Heart right ventricle (tissue), 16 donors: ENCODE measurements around the gene SDCCAG8. TPM values are rescaled to one million over a fixed set of nuclear protein-coding genes. Genes with fewer than 3 reads are reported as not detected.
A peak's percentile ranks its signal among the peaks of the same experiment; 100 is the strongest.

Experiments used
- ATAC-seq, 8 donors: fragments of 200-7000 bp; cut with Tn5 transposase; one replicate each; pipeline ENCODE4 v1.9.1; 2020; ENCODE audit warnings: mild to moderate bottlenecking in 8 of 8, moderate library complexity in 8 of 8, moderate number of reproducible peaks in 1 of 8
- DNase-seq, 2 donors: peaks; one replicate each; pipeline ENCODE4 v3.0.0-alpha.2; 2020
- H3K27ac ChIP-seq, 10 donors: fragments of 200-600 bp; sonication (generic) in 2 of 10; one replicate each; pipeline versions ENCODE4 v1.5.0 to v1.8.0; 2020 to 2022; ENCODE audit warnings: mild to moderate bottlenecking in 3 of 10
- H3K27me3 ChIP-seq, 7 donors: fragments of 200-600 bp; one replicate each; pipeline ENCODE4 v1.8.0; 2021 to 2022; ENCODE audit warnings: mild to moderate bottlenecking in 2 of 7
- H3K36me3 ChIP-seq, 9 donors: fragments of 200-600 bp; sonication (generic) in 1 of 9; one replicate each; pipeline versions ENCODE4 v1.5.0 to v1.8.0; 2020 to 2022; ENCODE audit warnings: mild to moderate bottlenecking in 2 of 9
- H3K4me1 ChIP-seq, 9 donors: fragments of 200-600 bp; sonication (generic) in 1 of 9; one replicate each; pipeline versions ENCODE4 v1.5.0 to v1.8.0; 2020 to 2022; ENCODE audit warnings: mild to moderate bottlenecking in 4 of 9
- H3K4me3 ChIP-seq, 10 donors: fragments of 200-600 bp; sonication (generic) in 2 of 10; one replicate each; pipeline versions ENCODE4 v1.5.0 to v1.8.0; 2020 to 2022; ENCODE audit warnings: mild to moderate bottlenecking in 7 of 10, moderate library complexity in 2 of 10
- H3K9me3 ChIP-seq, 11 donors: fragments of 200-600 bp in 10 of 11; sonication (generic) in 2 of 11; one replicate each; pipeline versions ENCODE4 v1.5.0 to v1.8.0; 2013 to 2022; ENCODE audit warnings: mild to moderate bottlenecking in 2 of 11, control low read depth in 1 of 11, moderate library complexity in 1 of 11
- CTCF ChIP-seq, 9 donors: fragments of 200-600 bp; sonication (generic) in 2 of 9; IDR thresholded peaks; one replicate each; pipeline versions ENCODE4 v1.5.0 to v1.8.0; 2021 to 2022; ENCODE audit warnings: antibody characterized with exemption in 9 of 9, mild to moderate bottlenecking in 5 of 9, moderate library complexity in 1 of 9
- WGBS, 2 donors: extraction: QIAGEN DNeasy Blood & Tissue Kit; methylation state at CpG; one replicate each; pipeline ENCODE4 v1.1.7; 2013; ENCODE audit warnings: inconsistent platforms in 1 of 2; 5-methylcytosine and 5-hydroxymethylcytosine counted together
- intact Hi-C, 10 donors: fragments of 100-400 bp; cut with DNase I; formaldehyde crosslinking; loops; one replicate each; pipeline versions ENCODE4 v1.11.1 to v1.14.2; 2022
- polyA plus RNA-seq, 2 donors: library from polyadenylated mRNA; stranded (reverse); fragments of 200-250 nt; gene quantifications; one replicate each; pipeline ENCODE4 v1.2.3, GENCODE V29; 2013
- total RNA-seq, 10 donors: library from RNA; stranded (reverse); fragmentation: NEBNext Ultra II Directional in 3 of 10; extraction: Animal tissue kit (Norgen Biotek cat#: 25700) in 3 of 10; gene quantifications; one replicate each; pipeline versions ENCODE4 v1.2.1 to v1.2.4, GENCODE V29; 2021 to 2023
- donor health status: Arrhythmogenic right ventricular cardiomyopathy.
- donor health status: ischemic (EF 13 %, LVEDD 7.1; RV severe dilation, severe dysfunction).
- donor health status: healthy with polysubstance abuse.
- donor health status: DM: no; HTN: yes; CAD: no.
- donor health status: DM: no; HTN: no; CAD: no.
- donor health status: ischemic (EF 25% LVEDD 6.9; RV normal size, moderate dysfunction).
- donor health status: ischemic (EF 25% LVEDD 5.7; RV mildly dilated, moderate dysfunction).
- donor health status: healthy.
- donor health status: DM: yes; HTN: yes; CAD: no.
- donor health status: Ischemic cardiomyopathy.
- donor health status: ischemic (EF 35%, LVEDD 5.7; RV mildly dilated, moderate dysfunction).
- donor health status: nonischemic (EF 11% LVEDD 7.7; RV severe dilation, severe dysfunction).
- donor health status: DM: yes; HTN: yes; CAD: no.
- donor health status: PGD.
- donor health status: ischemic (EF 29% LVEDD 5.4; RV normal size, mild dysfunction).
- donor health status: nonischemic (EF 23%, LVEDD 6.1; RV moderate dilation, normal function).

SDCCAG8 gene
- total and polyA plus RNA-seq, 12 donors = 7.7 to 37.1 (median 26.3) TPM

- Histone ChIP-seq H3K27ac (no peak overlapping the region), H3K27me3 (no peaks in the 10 kb centered on the region), H3K4me1 (peaks cover 0 to 24% (median 0%) of the 10 kb centered on the region in 9 donors), H3K36me3 (peaks cover 0 to 47% (median 9%) of the 10 kb centered on the region in 9 donors), H3K9me3 (no peaks in the 10 kb centered on the region), H3K4me3 (no peak overlapping the region)
- 94 to 96% methylated on average over 7 of the region's 7 CpGs for WGBS, 2 donors
- ATAC-seq (no peak), DNase-seq (no peak)
- intact Hi-C loops = no loop called here
- no peak for TF ChIP-seq CTCF (IDR thresholded peaks at IDR 0.05)
Measured at GRCh38 chr1:243420016-243420945, 164.4 kb downstream of the SDCCAG8 start.

GRCh38 chr1:243420946-243421685, 165.3 kb downstream of the SDCCAG8 start:
- Histone ChIP-seq H3K4me1 (peaks cover 0 to 24% (median 0%) of the 10 kb centered on the region in 9 donors), H3K9me3 (no peaks in the 10 kb centered on the region), H3K4me3 (no peak overlapping the region), H3K36me3 (peaks cover 0 to 45% (median 3%) of the 10 kb centered on the region in 9 donors), H3K27ac (no peak overlapping the region), H3K27me3 (no peaks in the 10 kb centered on the region)
- ATAC-seq (peak in 1 of 8 donors; percentile 41), DNase-seq (no peak)
- intact Hi-C loops = no loop called here
- TF ChIP-seq CTCF (IDR thresholded peaks at IDR 0.05) = no peak
- 90 to 91% methylated on average over 15 of the region's 15 CpGs for WGBS, 2 donors

GRCh38 chr1:243421784-243422183, 165.9 kb downstream of the SDCCAG8 start:
- Histone ChIP-seq H3K27me3 (no peaks in the 10 kb centered on the region), H3K9me3 (no peaks in the 10 kb centered on the region), H3K36me3 (peaks cover 0 to 45% (median 0%) of the 10 kb centered on the region in 9 donors), H3K4me1 (peaks cover 0 to 24% (median 0%) of the 10 kb centered on the region in 9 donors), H3K4me3 (no peak overlapping the region), H3K27ac (no peak overlapping the region)
- 24 to 27% methylated on average over 6 of the region's 6 CpGs for WGBS, 2 donors
- peak in 1 of 2 donors; percentile 12 for DNase-seq
- no peak for TF ChIP-seq CTCF (IDR thresholded peaks at IDR 0.05)
- peak; percentile 42 to 96 (median 84) for ATAC-seq
- intact Hi-C loops = no loop called here

GRCh38 chr1:243422362-243422761, 166.5 kb downstream of the SDCCAG8 start:
- intact Hi-C loops = no loop called here
- no peak for DNase-seq
- ATAC-seq = no peak
- peaks cover 0 to 45% (median 0%) of the 10 kb centered on the region in 9 donors for H3K36me3 ChIP-seq
- H3K27me3 ChIP-seq = no peaks in the 10 kb centered on the region
- no peak overlapping the region for H3K27ac ChIP-seq
- TF ChIP-seq CTCF (IDR thresholded peaks at IDR 0.05) = no peak
- H3K4me3 ChIP-seq = no peak overlapping the region
- peaks cover 0 to 24% (median 0%) of the 10 kb centered on the region in 9 donors for H3K4me1 ChIP-seq
- 89 to 93% methylated on average over 2 of the region's 2 CpGs for WGBS, 2 donors
- no peaks in the 10 kb centered on the region for H3K9me3 ChIP-seq
